GM12878 (cell line): Measurements from ENCODE around the gene DBX2. TPM values are rescaled to one million over a fixed set of nuclear protein-coding genes. Genes with fewer than 3 reads are reported as not detected.

Experiments
- ATAC-seq: fragments of 200-7000 bp; cut with Tn5 transposase; 3 replicates; pipeline ENCODE4 v1.9.1; 2020; ENCODE audit warnings: mild to moderate bottlenecking, moderate library complexity
- BruUV-seq: library from RNA; stranded (reverse); fragments of 400-500 nt; replicated peaks from 2 replicates; lab custom pipeline; 2021; lab: Mats Ljungman, UMichigan
- CTCF ChIA-PET: fragments of 300-600 bp; sonication (Branson Sonifier 250); formaldehyde crosslinking; extraction: SDS; loops from one replicate; lab custom pipeline; 2021; ENCODE audit warnings: inconsistent platforms; lab: Yijun Ruan, JAX
- POLR2A ChIA-PET: fragments of 350-600 bp; formaldehyde crosslinking; extraction: SDS; loops from one replicate; lab custom pipeline; 2021; ENCODE audit warnings: inconsistent platforms; lab: Charles Lee
- RAD21 ChIA-PET: fragments of 300-600 bp; sonication (Branson Sonifier 250); formaldehyde crosslinking; loops from one replicate; lab custom pipeline; 2023; ENCODE audit warnings: antibody characterized with exemption; ENCODE audit not compliant: unreplicated experiment; lab: Charles Lee
- SMC1A ChIA-PET: fragments of 300-600 bp; sonication (Branson Sonifier 250); formaldehyde crosslinking; loops from one replicate; lab custom pipeline; 2023; ENCODE audit not compliant: unreplicated experiment, uncharacterized antibody; lab: Charles Lee
- DNase-seq: peaks from one replicate; pipeline ENCODE4 v3.0.0-alpha.2; 2011; ENCODE audit warnings: low read depth, low spot score
- FAIRE-seq: peaks from 3 replicates; lab custom pipeline; 2011; peaks lifted over from hg19 to GRCh38; lab: Jason Lieb, UNC
- H2AFZ ChIP-seq: 2 replicates; pipeline ENCODE4 v1.6.0; 2011; ENCODE audit warnings: low read depth, low read length, control low read depth; ENCODE audit not compliant: control insufficient read depth
- H3K27ac ChIP-seq: 2 replicates; pipeline ENCODE4 v1.5.1; 2011; ENCODE audit warnings: control low read depth; ENCODE audit not compliant: control insufficient read depth, insufficient read depth
- H3K27me3 ChIP-seq, 2 experiments: replicated peaks in 1 of 2; 2 replicates each; pipeline versions ENCODE4 v1.6.0 to v1.6.1; 2011; ENCODE audit warnings: low read length in 1 of 2; ENCODE audit not compliant: control insufficient read depth in 2 of 2, insufficient read depth in 2 of 2
- H3K36me3 ChIP-seq, 2 experiments: 2 replicates each; pipeline ENCODE4 v1.5.1; 2011; ENCODE audit warnings: low read length in 1 of 2; ENCODE audit not compliant: control insufficient read depth in 2 of 2, insufficient read depth in 2 of 2
- H3K4me1 ChIP-seq: 2 replicates; pipeline ENCODE4 v1.6.1; 2011; ENCODE audit warnings: mild to moderate bottlenecking, low read length, moderate library complexity, mixed read lengths; ENCODE audit not compliant: control insufficient read depth, insufficient read depth
- H3K4me2 ChIP-seq: 2 replicates; pipeline ENCODE4 v1.6.0; 2011; ENCODE audit warnings: control low read depth; ENCODE audit not compliant: control insufficient read depth, insufficient read depth
- H3K4me3 ChIP-seq: fragments of 200-600 bp; sonication (generic); 2 replicates; pipeline ENCODE4 v1.5.1; 2016
- H3K79me2 ChIP-seq: 2 replicates; pipeline ENCODE4 v1.6.0; 2011; ENCODE audit warnings: low read length; ENCODE audit not compliant: control insufficient read depth, insufficient read depth
- H3K9ac ChIP-seq: 2 replicates; pipeline ENCODE4 v1.8.0; 2011; ENCODE audit warnings: low read length, control low read depth, mixed read lengths; ENCODE audit not compliant: control insufficient read depth, insufficient read depth
- H3K9me3 ChIP-seq: replicated peaks from 3 replicates; pipeline ENCODE4 v1.5.1; 2011; ENCODE audit warnings: mild to moderate bottlenecking, low read length; ENCODE audit not compliant: control insufficient read depth, insufficient read depth
- H4K20me1 ChIP-seq: 2 replicates; pipeline ENCODE4 v1.6.0; 2011; ENCODE audit not compliant: control insufficient read depth, insufficient read depth
- CBX3 ChIP-seq: fragments of 200-600 bp; sonication (generic); IDR thresholded peaks from 2 replicates; pipeline ENCODE4 v1.6.1; 2016; ENCODE audit warnings: low read depth, borderline replicate concordance
- FOXK2 ChIP-seq: fragments of 450-650 bp; IDR thresholded peaks from 2 replicates; pipeline ENCODE4 v1.6.1; 2017; ENCODE audit warnings: mild to moderate bottlenecking, moderate library complexity
- HDAC6 ChIP-seq: fragments of 200-600 bp; sonication (generic); IDR thresholded peaks from one replicate; pipeline ENCODE4 v1.8.0; 2017; ENCODE audit warnings: antibody characterized with exemption; ENCODE audit not compliant: unreplicated experiment
- MEF2B ChIP-seq: fragments of 450-650 bp; IDR thresholded peaks from 2 replicates; pipeline ENCODE4 v1.6.1; 2018; ENCODE audit warnings: mild to moderate bottlenecking, moderate library complexity; ENCODE audit not compliant: partially characterized antibody, poor library complexity, severe bottlenecking
- NFIC ChIP-seq: IDR thresholded peaks from 2 replicates; pipeline ENCODE4 v1.6.1; 2012; ENCODE audit warnings: low read depth, mild to moderate bottlenecking, inconsistent platforms, low read length, moderate library complexity
- NFYB ChIP-seq: IDR thresholded peaks from 2 replicates; pipeline ENCODE4 v1.6.1; 2011; ENCODE audit warnings: low read depth, mild to moderate bottlenecking, low read length, improper control_type of control experiment, moderate library complexity; ENCODE audit not compliant: insufficient read depth
- POLR2AphosphoS5 ChIP-seq: IDR thresholded peaks from 2 replicates; pipeline ENCODE4 v1.6.1; 2011; ENCODE audit warnings: mild to moderate bottlenecking, low read length, inconsistent platforms
- WGBS: methylation state at CpG from one replicate; pipeline ENCODE4 v1.1.6; 2016; ENCODE audit warnings: low lambda C conversion rate; ENCODE audit not compliant: insufficient replicate concordance, insufficient coverage; ENCODE audit errors: missing lambda C conversion rate; 5-methylcytosine and 5-hydroxymethylcytosine counted together
- in situ Hi-C: fragments of 300-500 bp; cut with MboI; formaldehyde crosslinking; loops from 9 replicates; pipeline ENCODE4 v1.14.3; 2018; ENCODE audit warnings: mixed read lengths
- intact Hi-C: fragments of 100-400 bp; cut with micrococcal nuclease; formaldehyde crosslinking; loops from one replicate; pipeline ENCODE4 v1.14.2; 2022; ENCODE audit not compliant: unreplicated experiment
- polyA plus RNA-seq, 11 experiments: library from polyadenylated mRNA; depleted of rRNA in 4 of 11; unstranded in 6 of 11; stranded (reverse) in 5 of 11; fragments of >200 nt; fragmentation: Nextera tagmentation in 4 of 11; fragmentation: Illumina TruSeq in 1 of 11; extraction: Ambion mirVana in 4 of 11; extraction: Trizol in 1 of 11; gene quantifications; 1 replicate in 1 of 11; 2 replicates in 10 of 11; pipeline versions ENCODE4 v1.2.1 to v1.2.3, GENCODE V29; 2011 to 2016; ENCODE audit warnings: inconsistent platforms in 2 of 11, missing spikeins in 2 of 11, low read depth in 1 of 11
- total RNA-seq, 4 experiments: library from RNA; depleted of rRNA in 3 of 4; stranded (reverse); fragments of >200 nt in 3 of 4; fragmentation: Illumina TruSeq in 1 of 4; extraction: Trizol in 1 of 4; gene quantifications; 2 replicates each; pipeline versions ENCODE4 v1.2.1 to v1.2.3, GENCODE V29; 2013 to 2021
- TF ChIP-seq, protein P1 (sequence below), 3 experiments: IDR thresholded peaks in 2 of 3; conservative IDR thresholded peaks in 1 of 3; 2 replicates each; pipeline ENCODE4 v1.5.1; 2011; ENCODE audit warnings: low read depth in 3 of 3, low read length in 3 of 3, mild to moderate bottlenecking in 3 of 3, control low read depth in 2 of 3, moderate library complexity in 2 of 3, inconsistent platforms in 1 of 3, mixed read lengths in 1 of 3; ENCODE audit not compliant: control insufficient read depth in 2 of 3, insufficient read depth in 1 of 3; ENCODE audit errors: extremely low read depth in 1 of 3
- TF ChIP-seq, protein P2 (sequence below): IDR thresholded peaks from 2 replicates; pipeline ENCODE4 v1.6.1; 2012; ENCODE audit warnings: low read depth, low read length, improper control_type of control experiment

Gene DBX2
- total and polyA plus RNA-seq, 10 of the 15 experiments (the other 5 are each of a cell fraction or from before 2014, with no cell fraction given), result not detected

DNA sequence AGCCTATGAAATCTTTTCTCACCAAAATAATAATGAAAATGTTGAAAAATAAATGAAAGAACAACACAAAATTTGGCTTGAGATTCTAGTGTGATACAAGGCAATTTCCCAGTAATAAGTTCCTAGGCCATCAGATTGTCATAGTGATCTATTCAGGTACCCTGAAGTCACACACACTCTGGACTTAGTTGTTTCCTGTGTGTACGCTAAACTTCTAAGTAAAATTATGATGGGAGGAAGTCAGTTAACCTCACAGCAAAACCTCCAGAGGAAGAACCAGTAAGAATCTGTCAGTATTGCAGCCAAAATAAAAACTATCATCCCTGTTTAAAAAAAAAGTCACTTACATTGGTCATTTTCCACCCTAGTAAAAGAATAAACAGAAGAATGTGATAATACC lies 81.9 kb downstream of the DBX2 start:
- DNase-seq, result no peak
- TF ChIP-seq, protein P1, sequence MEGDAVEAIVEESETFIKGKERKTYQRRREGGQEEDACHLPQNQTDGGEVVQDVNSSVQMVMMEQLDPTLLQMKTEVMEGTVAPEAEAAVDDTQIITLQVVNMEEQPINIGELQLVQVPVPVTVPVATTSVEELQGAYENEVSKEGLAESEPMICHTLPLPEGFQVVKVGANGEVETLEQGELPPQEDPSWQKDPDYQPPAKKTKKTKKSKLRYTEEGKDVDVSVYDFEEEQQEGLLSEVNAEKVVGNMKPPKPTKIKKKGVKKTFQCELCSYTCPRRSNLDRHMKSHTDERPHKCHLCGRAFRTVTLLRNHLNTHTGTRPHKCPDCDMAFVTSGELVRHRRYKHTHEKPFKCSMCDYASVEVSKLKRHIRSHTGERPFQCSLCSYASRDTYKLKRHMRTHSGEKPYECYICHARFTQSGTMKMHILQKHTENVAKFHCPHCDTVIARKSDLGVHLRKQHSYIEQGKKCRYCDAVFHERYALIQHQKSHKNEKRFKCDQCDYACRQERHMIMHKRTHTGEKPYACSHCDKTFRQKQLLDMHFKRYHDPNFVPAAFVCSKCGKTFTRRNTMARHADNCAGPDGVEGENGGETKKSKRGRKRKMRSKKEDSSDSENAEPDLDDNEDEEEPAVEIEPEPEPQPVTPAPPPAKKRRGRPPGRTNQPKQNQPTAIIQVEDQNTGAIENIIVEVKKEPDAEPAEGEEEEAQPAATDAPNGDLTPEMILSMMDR (IDR thresholded peaks at IDR 0.05 in 2 of 3, conservative IDR thresholded peaks at IDR 0.05 in 1 of 3; ENCODE audit: control insufficient read depth in 2 of 3, extremely low read depth in 1 of 3, insufficient read depth in 1 of 3, low read depth in 3 of 3, low read length in 3 of 3), result no peak
- TF ChIP-seq CBX3, result no peak
- no peak for TF ChIP-seq NFIC
- TF ChIP-seq NFYB, result no peak
- no peak for TF ChIP-seq POLR2AphosphoS5
- TF ChIP-seq HDAC6, result no peak
- TF ChIP-seq FOXK2, result no peak
- TF ChIP-seq, protein P2, sequence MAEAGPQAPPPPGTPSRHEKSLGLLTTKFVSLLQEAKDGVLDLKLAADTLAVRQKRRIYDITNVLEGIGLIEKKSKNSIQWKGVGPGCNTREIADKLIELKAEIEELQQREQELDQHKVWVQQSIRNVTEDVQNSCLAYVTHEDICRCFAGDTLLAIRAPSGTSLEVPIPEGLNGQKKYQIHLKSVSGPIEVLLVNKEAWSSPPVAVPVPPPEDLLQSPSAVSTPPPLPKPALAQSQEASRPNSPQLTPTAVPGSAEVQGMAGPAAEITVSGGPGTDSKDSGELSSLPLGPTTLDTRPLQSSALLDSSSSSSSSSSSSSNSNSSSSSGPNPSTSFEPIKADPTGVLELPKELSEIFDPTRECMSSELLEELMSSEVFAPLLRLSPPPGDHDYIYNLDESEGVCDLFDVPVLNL, result no peak
- TF ChIP-seq MEF2B, result no peak
- in situ Hi-C loops, result no loop called here
- Histone ChIP-seq H3K27me3 (no peaks in the 10 kb centered on the region), H3K4me2 (no peak overlapping the region), H3K36me3 (no peaks in the 10 kb centered on the region), H4K20me1 (no peaks in the 10 kb centered on the region), H3K79me2 (no peaks in the 10 kb centered on the region), H3K9ac (no peak overlapping the region), H2AFZ (no peak overlapping the region), H3K4me3 (no peak overlapping the region), H3K27ac (no peak overlapping the region), H3K4me1 (no peaks in the 10 kb centered on the region), H3K9me3 (no peaks in the 10 kb centered on the region)
- no peak for ATAC-seq
- intact Hi-C loops, result no loop called here
- ChIA-PET SMC1A (no interaction called here), POLR2A (no interaction called here), CTCF (no interaction called here), RAD21 (no interaction called here)
- WGBS, result 6% methylated on average over 1 of the region's 1 CpG
- no TSS peak for BruUV-seq
- FAIRE-seq, result no peak

Other genes with a start within 250 kb of the DBX2 start
- gene NELL2, start 174.8 kb downstream of the DBX2 start, total RNA-seq (2014; rRNA removed), result 1.7 and 1.9 TPM in 2 replicates
- 0.58 and 0.88 TPM in 2 replicates for gene NELL2, start 174.8 kb downstream of the DBX2 start, total RNA-seq (2014; rRNA removed; fragmentation: Illumina TruSeq; extraction: Trizol)
- gene NELL2, start 174.8 kb downstream of the DBX2 start, total RNA-seq (2021), result 0.85 and 1.3 TPM in 2 replicates
- gene NELL2, start 174.8 kb downstream of the DBX2 start, polyA plus RNA-seq (2011; rRNA removed), result 0.67 and 0.94 TPM in 2 replicates
- 0.87 and 1.4 TPM in 2 replicates for gene NELL2, start 174.8 kb downstream of the DBX2 start, polyA plus RNA-seq (2014; fragmentation: Illumina TruSeq; extraction: Trizol)
- gene NELL2, start 174.8 kb downstream of the DBX2 start, polyA plus RNA-seq (2014; fragmentation: Nextera tagmentation; extraction: Ambion mirVana), result under 1 TPM; 0.27 to 0.56 TPM
- gene NELL2, start 174.8 kb downstream of the DBX2 start, polyA plus RNA-seq (2014; rRNA removed), result 0.85 and 2.3 TPM in 2 replicates
- gene NELL2, start 174.8 kb downstream of the DBX2 start, polyA plus RNA-seq (2016; fragmentation: Nextera tagmentation; extraction: Ambion mirVana), result 1 to 10 TPM in 1 of 2 experiments, under 1 TPM in 1; 0.47 to 1.1 TPM
- gene ANO6, start 165.0 kb upstream of the DBX2 start, total RNA-seq (2014; rRNA removed), result 26.9 and 28.5 TPM in 2 replicates
- gene ANO6, start 165.0 kb upstream of the DBX2 start, total RNA-seq (2014; rRNA removed; fragmentation: Illumina TruSeq; extraction: Trizol), result 30.3 and 32.3 TPM in 2 replicates
- gene ANO6, start 165.0 kb upstream of the DBX2 start, total RNA-seq (2021), result 25.3 and 26.8 TPM in 2 replicates
- gene ANO6, start 165.0 kb upstream of the DBX2 start, polyA plus RNA-seq (2011; rRNA removed), result 30.3 and 41.6 TPM in 2 replicates
- 27.6 and 35.8 TPM in 2 replicates for gene ANO6, start 165.0 kb upstream of the DBX2 start, polyA plus RNA-seq (2014; fragmentation: Illumina TruSeq; extraction: Trizol)
- gene ANO6, start 165.0 kb upstream of the DBX2 start, polyA plus RNA-seq (2014; fragmentation: Nextera tagmentation; extraction: Ambion mirVana), result 1 to 10 TPM; 4.6 to 5.6 TPM
- 14.8 and 18.2 TPM in 2 replicates for gene ANO6, start 165.0 kb upstream of the DBX2 start, polyA plus RNA-seq (2014; rRNA removed)
- gene ANO6, start 165.0 kb upstream of the DBX2 start, polyA plus RNA-seq (2016; fragmentation: Nextera tagmentation; extraction: Ambion mirVana), result 10 to 100 TPM; 23.4 to 25.2 TPM